ENCODE measurements around the gene SEC22C.

Gene SEC22C

DNA sequence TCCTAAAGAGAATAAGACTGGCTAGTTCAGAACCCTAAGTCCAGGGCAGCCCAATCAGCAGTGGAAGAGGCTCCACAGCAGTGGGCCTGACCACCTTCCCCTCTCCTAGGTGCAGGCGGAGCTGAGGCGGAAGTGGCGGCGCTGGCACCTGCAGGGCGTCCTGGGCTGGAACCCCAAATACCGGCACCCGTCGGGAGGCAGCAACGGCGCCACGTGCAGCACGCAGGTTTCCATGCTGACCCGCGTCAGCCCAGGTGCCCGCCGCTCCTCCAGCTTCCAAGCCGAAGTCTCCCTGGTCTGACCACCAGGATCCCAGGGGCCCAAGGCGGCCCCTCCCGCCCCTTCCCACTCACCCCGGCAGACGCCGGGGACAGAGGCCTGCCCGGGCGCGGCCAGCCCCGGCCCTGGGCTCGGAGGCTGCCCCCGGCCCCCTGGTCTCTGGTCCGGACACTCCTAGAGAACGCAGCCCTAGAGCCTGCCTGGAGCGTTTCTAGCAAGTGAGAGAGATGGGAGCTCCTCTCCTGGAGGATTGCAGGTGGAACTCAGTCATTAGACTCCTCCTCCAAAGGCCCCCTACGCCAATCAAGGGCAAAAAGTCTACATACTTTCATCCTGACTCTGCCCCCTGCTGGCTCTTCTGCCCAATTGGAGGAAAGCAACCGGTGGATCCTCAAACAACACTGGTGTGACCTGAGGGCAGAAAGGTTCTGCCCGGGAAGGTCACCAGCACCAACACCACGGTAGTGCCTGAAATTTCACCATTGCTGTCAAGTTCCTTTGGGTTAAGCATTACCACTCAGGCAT is 45.6 kb downstream of the SEC22C start:
- DNase-seq (ENCODE audit: low read depth): no peak

DNA sequence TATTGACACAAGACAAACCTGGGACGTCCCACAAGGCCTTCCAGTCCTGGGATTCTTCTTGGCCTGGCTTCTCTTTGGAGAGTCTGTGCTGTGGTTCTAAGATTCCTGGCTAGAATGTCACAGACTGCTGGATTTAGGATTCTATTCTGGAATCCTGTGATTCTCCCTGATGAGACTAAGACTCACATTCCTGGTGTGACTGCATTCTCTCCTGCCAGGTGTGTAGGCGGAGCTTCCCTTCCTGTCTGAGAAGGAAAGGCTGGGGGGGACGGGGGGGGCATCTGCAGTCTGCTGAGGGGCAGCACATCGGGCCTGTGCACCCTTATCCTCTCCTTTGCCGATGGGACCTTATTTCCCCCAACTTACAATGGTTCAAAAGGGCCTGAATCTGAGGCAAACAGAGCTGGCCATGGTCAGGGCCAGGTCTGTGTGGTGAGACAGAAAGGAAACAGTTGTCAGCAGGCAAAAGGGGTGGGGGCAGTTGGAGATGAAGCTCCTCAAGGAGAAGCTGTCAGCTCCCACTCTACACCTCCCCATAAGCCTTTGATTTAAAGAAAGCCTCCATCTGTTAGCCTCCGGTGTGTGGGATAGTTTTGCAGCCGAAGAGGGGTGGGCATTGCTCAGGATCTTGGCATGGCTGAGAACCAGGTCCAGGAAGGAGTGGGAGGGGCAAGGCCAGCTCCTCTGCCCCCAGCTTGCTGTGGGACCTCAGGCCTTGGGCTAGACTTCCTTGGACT is 48.4 kb downstream of the SEC22C start:
- no peak for DNase-seq (ENCODE audit: low read depth)

- DNase-seq (ENCODE audit: low read depth): no peak
These were observed 49.5 kb downstream of the SEC22C start for GRCh38 chr3:42532229-42532628.

DNA sequence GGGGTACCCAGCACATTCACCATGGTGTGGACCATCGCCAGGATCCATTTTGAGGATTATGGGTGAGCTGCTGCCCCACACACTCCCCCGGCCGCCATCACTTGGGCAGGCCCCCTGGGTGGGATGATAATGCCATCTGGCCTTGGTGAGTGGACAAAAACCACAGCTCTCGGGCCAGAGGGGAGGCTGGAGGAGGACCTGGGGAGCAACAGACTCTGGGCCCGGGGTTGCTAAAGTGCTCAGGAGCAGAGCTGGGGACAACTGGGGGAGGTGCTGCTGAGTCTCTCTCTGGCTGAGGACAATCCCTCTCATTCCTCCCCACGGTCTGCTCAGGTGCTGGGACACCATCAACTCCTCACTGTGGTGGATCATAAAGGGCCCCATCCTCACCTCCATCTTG is 50.3 kb downstream of the SEC22C start:
- DNase-seq (ENCODE audit: low read depth): no peak

DNA sequence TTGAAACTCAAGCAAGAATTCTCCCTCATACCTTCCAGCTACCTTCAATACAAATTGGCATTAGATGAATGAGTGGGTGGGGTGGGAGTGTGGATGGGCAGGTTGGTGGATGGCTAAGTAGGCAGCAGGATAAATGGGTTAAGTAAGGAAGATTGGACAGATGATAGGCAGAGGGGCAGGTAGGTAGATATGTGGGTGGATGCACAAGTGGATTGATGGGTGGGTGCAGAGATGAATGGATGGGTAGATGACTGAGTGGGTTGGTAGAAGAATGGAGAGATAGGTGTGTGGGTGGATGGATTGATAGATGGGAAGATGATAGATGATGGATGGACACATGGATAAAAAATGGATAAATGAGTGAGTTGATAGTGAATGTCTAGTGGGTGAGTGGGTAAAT is 51.7 kb downstream of the SEC22C start:
- no peak for DNase-seq (ENCODE audit: low read depth)

GRCh38 chr3:42529468-42529867 is 52.3 kb downstream of the SEC22C start:
- DNase-seq (ENCODE audit: low read depth): no peak

- no peak for DNase-seq (ENCODE audit: low read depth)
These were observed 54.3 kb downstream of the SEC22C start for GRCh38 chr3:42527368-42527917.

DNA sequence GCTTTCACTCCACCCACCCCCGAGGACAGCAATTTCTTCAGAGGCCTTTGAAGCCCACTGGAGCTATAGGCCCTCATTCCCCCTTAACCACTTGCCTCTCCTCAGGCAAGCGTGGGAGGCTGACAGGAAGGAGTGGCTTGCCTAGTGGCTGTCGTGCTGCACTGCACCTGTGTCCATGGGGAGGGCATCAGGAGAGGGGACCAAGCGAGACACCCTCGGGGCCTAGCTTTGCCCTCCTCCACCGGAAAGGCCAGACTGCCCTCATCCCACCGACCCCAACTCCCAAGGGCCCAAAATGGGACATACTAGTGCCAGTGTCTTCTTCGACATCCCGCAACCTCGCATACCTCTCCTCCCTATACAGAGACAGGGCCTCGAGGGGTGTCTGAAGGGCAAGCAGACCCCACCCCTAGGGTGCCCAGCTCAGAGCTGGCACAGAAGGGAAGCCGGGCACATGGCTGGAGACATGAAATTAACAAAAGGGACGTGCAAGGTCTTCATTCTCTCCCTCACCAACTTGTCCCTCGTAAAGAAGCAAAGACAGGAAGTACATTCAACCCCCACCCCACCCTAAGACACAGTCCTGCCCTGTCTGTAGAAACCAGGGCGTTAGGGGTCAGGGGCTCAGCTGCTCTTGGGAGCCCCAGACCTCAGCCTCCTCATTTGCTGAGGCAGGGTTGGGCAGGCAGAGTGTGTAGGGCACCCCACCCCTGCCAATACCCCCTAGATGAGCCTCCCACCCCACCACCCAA is 55.0 kb downstream of the SEC22C start:
- DNase-seq (ENCODE audit: low read depth): peak; percentile 44

DNA sequence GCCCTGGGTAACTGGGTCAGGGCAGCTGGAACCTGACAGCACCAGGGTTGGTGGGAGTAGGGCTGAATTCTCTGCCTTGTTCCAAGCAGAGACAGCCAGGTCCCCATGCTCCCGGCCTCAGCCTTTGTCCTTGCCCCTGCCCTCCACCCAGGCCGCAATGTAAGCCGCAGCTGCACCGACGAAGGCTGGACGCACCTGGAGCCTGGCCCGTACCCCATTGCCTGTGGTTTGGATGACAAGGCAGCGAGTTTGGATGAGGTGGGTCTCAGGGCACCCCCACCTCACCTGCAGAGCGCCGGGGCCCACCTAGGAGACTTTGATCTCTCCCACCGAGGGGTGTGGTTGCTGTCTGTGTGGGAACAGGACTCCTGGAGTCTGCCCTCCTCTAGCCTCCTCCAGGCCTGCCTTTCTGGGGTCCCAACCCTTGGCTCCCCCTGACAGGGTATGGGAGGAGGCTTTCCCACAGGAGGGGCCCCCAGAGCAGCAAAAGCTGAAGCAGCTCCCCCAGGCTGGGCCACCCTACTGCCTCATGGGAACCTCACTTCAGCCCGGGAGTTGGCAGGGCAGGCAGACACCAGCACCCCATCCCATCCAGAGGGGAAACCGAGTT is 55.9 kb downstream of the SEC22C start:
- DNase-seq (ENCODE audit: low read depth): no peak

DNA sequence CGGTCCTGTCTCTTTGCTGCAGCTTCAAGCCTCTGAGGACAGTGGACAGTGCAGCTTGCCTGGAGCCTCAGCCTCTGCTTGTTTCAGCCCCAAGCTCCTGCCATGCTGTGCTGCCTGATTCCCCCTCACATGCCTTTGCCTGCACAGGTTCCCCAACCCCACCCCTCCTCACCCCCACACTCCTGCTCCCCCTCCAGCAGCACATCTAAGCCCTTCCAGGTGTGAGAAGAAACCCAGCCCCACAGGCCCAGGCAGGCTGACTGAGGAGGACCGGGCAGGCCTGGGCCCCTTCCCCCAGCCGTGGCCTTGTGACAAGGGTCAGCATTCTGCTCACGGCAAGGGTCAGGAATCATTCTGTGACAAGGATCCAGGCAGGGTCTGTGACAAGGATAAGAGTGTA is 56.6 kb downstream of the SEC22C start:
- no peak for DNase-seq (ENCODE audit: low read depth)

- no peak for DNase-seq (ENCODE audit: low read depth)
These were observed 57.0 kb downstream of the SEC22C start for GRCh38 chr3:42524751-42525150.

DNA sequence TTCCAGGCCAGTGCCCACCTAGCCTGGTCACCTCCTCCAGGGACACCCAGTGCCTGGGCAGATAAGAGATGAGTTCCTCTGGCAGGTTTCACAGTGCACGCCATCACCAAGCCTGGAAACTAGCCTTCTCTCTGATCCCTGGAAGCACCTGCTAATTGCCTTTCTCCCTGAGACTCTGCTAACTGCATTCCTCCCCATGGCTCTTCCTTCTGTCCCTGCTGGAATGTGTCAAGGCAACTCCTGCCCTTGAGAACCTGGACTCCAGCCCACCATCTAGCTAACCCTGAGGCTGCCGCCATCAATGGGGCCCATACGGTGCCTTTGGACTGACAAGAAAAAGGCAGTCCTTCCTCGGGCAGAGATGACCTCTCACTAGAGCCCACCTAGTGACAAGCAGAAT is 60.9 kb downstream of the SEC22C start:
- DNase-seq (ENCODE audit: low read depth): no peak

GRCh38 chr3:42520336-42520735 is 61.4 kb downstream of the SEC22C start:
- no peak for DNase-seq (ENCODE audit: low read depth)

GRCh38 chr3:42519568-42519962 is 62.2 kb downstream of the SEC22C start:
- DNase-seq (ENCODE audit: low read depth): no peak

DNA sequence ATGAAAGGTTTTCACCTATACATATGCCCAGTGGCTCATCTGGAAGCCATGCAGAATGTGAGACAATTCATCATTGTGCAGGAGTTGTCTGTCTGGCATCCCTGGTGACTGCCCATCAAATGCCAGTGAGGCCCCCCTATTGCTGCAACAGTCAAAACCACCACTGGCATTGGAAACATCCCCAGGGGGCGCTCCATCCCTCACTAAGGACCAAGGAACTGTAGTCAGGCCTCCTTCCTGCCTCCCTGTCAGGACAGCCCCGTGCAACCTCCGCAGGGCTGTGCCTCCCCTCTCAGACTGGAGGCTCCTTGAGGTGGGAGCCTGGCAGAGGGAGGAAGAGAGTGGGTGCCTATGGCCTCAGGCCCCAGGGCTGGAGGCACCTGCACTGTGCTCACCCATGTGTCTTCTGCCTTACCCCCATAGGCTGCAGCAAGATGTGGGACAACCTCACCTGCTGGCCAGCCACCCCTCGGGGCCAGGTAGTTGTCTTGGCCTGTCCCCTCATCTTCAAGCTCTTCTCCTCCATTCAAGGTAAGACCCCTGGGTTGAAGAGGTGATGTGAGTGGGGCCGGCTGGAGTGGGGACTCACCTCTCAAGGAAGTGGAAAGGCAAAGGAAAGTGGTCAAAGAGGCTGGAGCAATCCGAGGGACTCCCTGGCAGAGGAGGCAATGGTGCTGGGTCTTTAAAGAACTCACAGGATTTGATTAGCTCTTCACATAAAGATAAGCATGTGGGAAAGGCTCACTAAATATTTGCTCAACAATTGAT is 62.8 kb downstream of the SEC22C start:
- no peak for DNase-seq (ENCODE audit: low read depth)

GRCh38 chr3:42517117-42517516 is 64.7 kb downstream of the SEC22C start:
- no peak for DNase-seq (ENCODE audit: low read depth)

DNA sequence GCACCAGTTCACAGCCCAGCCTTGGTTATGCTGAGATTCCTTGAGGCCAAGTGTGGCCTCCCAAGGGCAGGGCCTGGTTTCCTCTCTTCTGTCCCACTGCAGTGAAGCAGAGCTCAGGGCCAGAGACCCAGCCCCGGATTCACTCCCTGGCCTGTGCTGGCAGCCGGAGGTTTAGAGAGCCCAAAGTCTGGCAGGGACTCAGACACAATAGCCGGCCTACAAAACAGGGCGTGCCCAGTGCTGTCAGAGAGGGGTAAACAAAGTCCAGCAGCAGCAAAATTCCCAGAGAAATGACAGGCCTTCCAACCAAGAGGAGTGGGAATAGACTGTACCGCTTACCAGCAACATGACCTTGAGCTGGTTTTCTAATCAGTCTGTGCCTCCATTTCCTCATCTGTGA is 65.3 kb downstream of the SEC22C start:
- DNase-seq (ENCODE audit: low read depth): no peak

DNA sequence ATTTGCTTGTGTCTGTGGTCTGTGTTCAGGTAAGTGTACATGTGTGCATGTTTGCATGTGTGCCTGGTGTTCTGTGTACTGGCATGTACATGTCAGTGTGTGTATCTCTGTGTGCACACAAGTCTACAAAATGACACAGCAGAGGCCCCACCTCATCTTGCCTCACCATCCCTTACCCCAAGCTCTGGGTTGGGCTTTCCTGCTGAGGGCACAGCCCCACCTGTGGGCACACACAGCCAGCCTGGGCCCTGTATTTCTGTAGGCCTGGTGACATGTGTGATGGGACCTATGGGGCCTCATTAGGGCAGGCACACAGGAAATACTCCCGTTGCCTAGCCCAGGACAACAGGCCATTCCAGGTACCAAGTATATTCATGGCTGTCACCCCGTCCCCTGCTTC is 65.8 kb downstream of the SEC22C start:
- no peak for DNase-seq (ENCODE audit: low read depth)

DNA sequence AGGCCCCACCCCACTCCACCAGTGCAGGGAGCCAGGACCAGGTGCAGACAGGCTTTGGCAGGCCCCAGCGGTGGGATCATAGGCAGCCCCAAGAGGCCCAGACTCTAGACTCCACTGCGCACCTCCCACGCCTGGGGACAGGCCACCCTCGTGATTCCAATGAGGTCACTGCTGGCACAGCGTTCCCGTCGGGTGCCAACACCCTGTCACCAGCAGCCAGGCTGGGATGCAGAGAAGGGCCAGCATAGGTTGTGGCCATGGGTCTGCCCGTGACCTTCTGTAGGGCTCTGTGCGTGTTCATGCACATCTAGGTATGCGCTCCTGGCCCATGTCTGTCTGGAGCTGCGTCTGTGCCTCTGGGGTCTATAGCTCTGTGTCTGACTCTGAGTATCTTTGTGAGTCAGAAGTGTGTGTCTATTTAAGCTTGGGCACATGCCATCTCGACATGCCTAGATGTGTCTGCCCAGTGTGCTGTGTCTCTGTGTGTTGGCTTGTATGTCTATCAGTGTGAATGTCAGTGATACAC is 66.3 kb downstream of the SEC22C start:
- no peak for DNase-seq (ENCODE audit: low read depth)

DNA sequence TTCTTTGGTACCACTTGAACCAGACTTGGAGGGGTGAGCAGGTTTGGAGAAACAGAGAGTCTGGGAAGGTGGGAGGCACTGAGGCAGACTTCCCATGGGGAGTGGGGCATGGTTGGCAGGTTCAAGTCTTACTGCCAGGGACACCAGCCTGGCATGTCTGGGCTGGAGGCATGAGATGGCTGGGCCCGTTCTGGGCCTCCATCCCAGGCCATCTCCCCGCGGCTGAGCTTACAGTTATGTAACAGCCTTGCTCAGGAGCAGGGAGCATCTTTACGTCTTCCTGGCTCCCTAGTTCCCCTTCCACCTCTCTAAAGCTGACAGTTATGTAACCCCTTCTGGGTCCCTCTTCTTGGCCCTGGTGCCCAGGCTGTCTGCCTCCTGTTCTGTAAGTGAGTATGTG is 66.9 kb downstream of the SEC22C start:
- DNase-seq (ENCODE audit: low read depth): no peak

- DNase-seq (ENCODE audit: low read depth): no peak
These were observed 68.2 kb downstream of the SEC22C start for GRCh38 chr3:42513521-42513920.

Data from stimulated activated CD4-positive, alpha-beta T cell treated with anti-CD3 and anti-CD28 coated beads, Interleukin-2, amount 100 ng/mL, for 4 hours (primary cell).